Left lung (tissue), 10 donors: ENCODE results near the gene TMC2. TPM values are rescaled to one million over a fixed set of nuclear protein-coding genes. Genes with fewer than 3 reads are reported as not detected.
A peak's percentile ranks its signal among the peaks of the same experiment; 100 is the strongest.

Experiments used
- ATAC-seq: fragments of 200-7000 bp; cut with Tn5 transposase; one replicate; pipeline ENCODE4 v1.9.1; 2020; ENCODE audit warnings: moderate library complexity
- DNase-seq, 4 donors: peaks; one replicate each; pipeline ENCODE4 v3.0.0-alpha.2; 2013 to 2020
- H3K27ac ChIP-seq, 2 donors: fragments of 200-600 bp; sonication (generic) in 1 of 2; one replicate each; pipeline versions ENCODE4 v1.5.0 to v1.8.0; 2020 to 2021
- H3K27me3 ChIP-seq, 2 donors: fragments of 200-600 bp; sonication (generic) in 1 of 2; one replicate each; pipeline versions ENCODE4 v1.5.0 to v1.8.0; 2020 to 2021
- H3K36me3 ChIP-seq, 2 donors: fragments of 200-600 bp; sonication (generic) in 1 of 2; one replicate each; pipeline versions ENCODE4 v1.5.0 to v1.8.0; 2020 to 2021
- H3K4me1 ChIP-seq, 2 donors: fragments of 200-600 bp; one replicate each; pipeline ENCODE4 v1.8.0; 2021
- H3K4me3 ChIP-seq, 2 donors: fragments of 200-600 bp; sonication (generic) in 1 of 2; one replicate each; pipeline versions ENCODE4 v1.5.0 to v1.8.0; 2020 to 2021; ENCODE audit warnings: mild to moderate bottlenecking in 1 of 2
- H3K9me3 ChIP-seq, 2 donors: fragments of 200-600 bp; sonication (generic) in 1 of 2; one replicate each; pipeline versions ENCODE4 v1.5.0 to v1.8.0; 2020 to 2021
- intact Hi-C, 2 donors: fragments of 100-400 bp; cut with DNase I; formaldehyde crosslinking; loops; one replicate each; pipeline versions ENCODE4 v1.11.2 to v1.14.2; 2022
- polyA plus RNA-seq, 6 donors: library from polyadenylated mRNA; unstranded; fragments of 120-200 nt; gene quantifications; one replicate each; pipeline ENCODE4 v1.2.1, GENCODE V29; 2013; ENCODE audit not compliant: insufficient read length in 6 of 6
- total RNA-seq, 2 donors: library from RNA; stranded (reverse); fragmentation: NEBNext Ultra II Directional; extraction: Animal tissue kit (Norgen Biotek cat#: 25700); gene quantifications; one replicate each; pipeline ENCODE4 v1.2.1, GENCODE V29; 2021
- TF ChIP-seq, protein P1 (sequence below), 2 donors: fragments of 200-600 bp; sonication (generic) in 1 of 2; IDR thresholded peaks; one replicate each; pipeline versions ENCODE4 v1.5.0 to v1.8.0; 2021; ENCODE audit warnings: antibody characterized with exemption in 2 of 2
- donor health status: DM: no; HTN: yes; CAD: no.
- donor health status: DM: no; HTN: no; CAD: no.

Gene TMC2
- total and polyA plus RNA-seq, 8 donors: 0.10 to 0.37 (median 0.21) TPM; not detected in 1

DNA sequence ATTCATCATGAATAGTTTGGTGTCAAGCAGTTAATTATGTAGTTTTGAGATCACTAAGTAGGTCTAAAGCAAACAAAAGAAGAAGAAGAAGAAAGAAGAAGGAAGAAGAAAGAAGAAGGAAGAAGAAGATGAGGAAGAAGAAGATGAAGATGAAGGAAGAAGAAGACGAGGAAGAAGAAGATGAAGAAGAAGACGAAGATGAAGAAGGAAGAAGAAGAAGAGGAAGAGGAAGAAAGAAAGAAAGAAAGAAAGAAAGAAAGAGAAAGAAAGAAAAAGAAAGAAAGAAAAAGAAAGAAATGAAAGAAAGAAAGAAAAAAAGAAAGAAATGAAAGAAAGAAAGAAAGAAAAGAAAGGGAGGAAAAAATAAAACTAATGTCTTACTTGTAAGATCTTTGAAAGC, 9.2 kb downstream of the TMC2 start:
- H3K27ac ChIP-seq: no peak overlapping the region
- no peaks in the 10 kb centered on the region for H3K9me3 ChIP-seq
- ATAC-seq (no peak), DNase-seq (no peak)
- no peaks in the 10 kb centered on the region for H3K4me1 ChIP-seq
- H3K36me3 ChIP-seq: no peaks in the 10 kb centered on the region
- TF ChIP-seq, protein P1, sequence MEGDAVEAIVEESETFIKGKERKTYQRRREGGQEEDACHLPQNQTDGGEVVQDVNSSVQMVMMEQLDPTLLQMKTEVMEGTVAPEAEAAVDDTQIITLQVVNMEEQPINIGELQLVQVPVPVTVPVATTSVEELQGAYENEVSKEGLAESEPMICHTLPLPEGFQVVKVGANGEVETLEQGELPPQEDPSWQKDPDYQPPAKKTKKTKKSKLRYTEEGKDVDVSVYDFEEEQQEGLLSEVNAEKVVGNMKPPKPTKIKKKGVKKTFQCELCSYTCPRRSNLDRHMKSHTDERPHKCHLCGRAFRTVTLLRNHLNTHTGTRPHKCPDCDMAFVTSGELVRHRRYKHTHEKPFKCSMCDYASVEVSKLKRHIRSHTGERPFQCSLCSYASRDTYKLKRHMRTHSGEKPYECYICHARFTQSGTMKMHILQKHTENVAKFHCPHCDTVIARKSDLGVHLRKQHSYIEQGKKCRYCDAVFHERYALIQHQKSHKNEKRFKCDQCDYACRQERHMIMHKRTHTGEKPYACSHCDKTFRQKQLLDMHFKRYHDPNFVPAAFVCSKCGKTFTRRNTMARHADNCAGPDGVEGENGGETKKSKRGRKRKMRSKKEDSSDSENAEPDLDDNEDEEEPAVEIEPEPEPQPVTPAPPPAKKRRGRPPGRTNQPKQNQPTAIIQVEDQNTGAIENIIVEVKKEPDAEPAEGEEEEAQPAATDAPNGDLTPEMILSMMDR (IDR thresholded peaks at IDR 0.05): no peak
- peaks cover 4 to 46% of the 10 kb centered on the region in 2 donors for H3K27me3 ChIP-seq
- intact Hi-C loops: no loop called here
- no peak overlapping the region for H3K4me3 ChIP-seq

DNA sequence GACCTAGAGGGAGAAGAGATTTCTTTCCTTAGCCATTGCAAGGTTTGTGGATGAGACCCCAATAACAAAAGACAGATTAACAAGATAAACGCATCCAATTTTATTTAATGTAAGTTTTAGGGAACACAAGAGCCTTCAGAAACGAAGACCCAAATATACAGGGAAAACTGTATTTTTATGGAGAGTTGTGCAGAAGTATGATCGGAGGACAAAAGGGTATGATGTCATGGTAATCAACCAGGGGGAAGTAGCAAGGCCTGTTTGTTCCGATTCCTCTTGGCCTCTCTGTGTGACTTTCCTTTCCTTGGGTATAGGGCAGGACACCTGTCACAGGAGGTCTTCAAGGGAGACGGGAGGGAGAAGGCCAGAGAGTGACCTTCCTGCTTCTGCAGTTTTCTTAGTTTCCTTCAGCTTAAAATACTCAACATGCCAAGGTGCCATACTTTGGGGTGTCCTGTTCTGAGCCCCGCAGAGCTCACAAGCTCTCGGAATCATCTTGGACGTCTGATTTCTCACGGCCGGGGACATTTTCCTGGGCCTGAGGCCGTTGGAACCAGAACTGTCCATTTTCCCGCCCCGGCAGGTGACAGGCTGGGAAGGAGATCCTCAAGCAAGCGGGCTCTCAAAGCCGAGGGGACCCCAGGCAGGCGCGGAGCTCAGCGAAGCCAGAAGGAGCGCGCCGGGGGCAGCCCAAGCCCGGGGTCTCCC, 21.7 kb downstream of the TMC2 start:
- TF ChIP-seq, protein P1 (IDR thresholded peaks at IDR 0.05): no peak
- Histone ChIP-seq H3K27me3 (peaks cover 48 to 97% of the 10 kb centered on the region in 2 donors), H3K9me3 (no peaks in the 10 kb centered on the region), H3K36me3 (no peaks in the 10 kb centered on the region), H3K4me1 (peaks cover 0 to 9% of the 10 kb centered on the region in 2 donors), H3K27ac (no peak overlapping the region), H3K4me3 (no peak overlapping the region)
- intact Hi-C loops: no loop called here
- no peak for ATAC-seq
- DNase-seq: no peak

DNA sequence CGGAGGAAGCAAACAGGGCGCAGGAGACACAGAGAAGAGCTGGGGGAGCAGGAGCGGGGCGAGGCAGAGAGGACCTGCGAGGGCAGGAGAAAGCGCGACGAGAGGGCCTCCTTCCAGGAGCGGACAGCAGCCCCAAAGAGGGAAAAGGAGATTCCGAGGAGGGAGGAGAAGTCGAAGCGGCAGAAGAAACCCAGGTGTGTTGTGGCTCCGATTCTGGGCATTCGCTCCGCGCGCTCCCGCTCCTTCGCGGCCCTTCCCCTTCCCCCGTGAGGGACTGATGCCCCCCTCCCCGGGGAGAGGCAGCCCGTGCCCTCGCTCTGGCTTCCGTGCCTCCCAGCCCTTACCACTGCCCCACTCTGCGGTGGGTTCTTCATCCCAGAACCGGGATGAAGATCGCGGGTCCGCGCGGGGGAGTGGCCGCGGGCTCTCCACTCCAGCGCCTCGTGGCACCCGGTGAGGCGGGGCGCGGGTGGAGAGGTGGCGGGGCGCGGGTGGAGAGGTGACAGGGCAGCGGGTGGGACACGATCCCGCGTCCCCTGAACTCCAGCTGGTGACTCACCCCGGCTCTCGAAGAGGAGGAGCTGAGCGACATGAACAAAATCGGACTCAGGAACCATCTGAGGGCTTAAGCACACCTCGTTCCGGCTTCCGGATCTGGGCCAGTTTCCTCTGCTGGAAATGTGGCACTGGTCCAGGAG, 22.4 kb downstream of the TMC2 start:
- ATAC-seq: no peak
- no peaks in the 10 kb centered on the region for H3K9me3 ChIP-seq
- no peaks in the 10 kb centered on the region for H3K36me3 ChIP-seq
- H3K4me1 ChIP-seq: peaks cover 0 to 9% of the 10 kb centered on the region in 2 donors
- TF ChIP-seq, protein P1 (IDR thresholded peaks at IDR 0.05): no peak
- H3K27me3 ChIP-seq: peaks cover 45 to 98% of the 10 kb centered on the region in 2 donors
- H3K4me3 ChIP-seq: no peak overlapping the region
- H3K27ac ChIP-seq: no peak overlapping the region
- peak in 1 of 4 donors; percentile 75 for DNase-seq
- intact Hi-C loops: no loop called here

DNA sequence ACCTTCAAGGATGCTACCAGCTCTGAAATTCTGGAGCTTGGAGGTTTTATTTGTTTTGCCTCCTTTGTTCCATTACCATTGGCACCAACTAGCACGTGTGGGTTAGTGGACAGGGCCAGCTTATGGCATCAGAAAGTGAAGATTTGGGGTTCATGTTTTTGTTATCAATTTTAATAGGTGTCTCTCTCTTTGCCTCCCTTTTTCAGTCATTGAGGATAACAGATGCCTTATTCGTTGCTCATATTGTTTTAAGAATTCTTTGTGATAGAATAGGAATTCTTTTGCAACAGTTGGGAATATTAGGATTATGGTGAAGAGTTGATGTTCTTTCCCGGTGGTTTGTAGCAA, 22.9 kb downstream of the TMC2 start:
- Histone ChIP-seq H3K27ac (no peak overlapping the region), H3K4me3 (no peak overlapping the region), H3K27me3 (peaks cover 45 to 96% of the 10 kb centered on the region in 2 donors), H3K36me3 (no peaks in the 10 kb centered on the region), H3K9me3 (no peaks in the 10 kb centered on the region), H3K4me1 (peaks cover 0 to 9% of the 10 kb centered on the region in 2 donors)
- no peak for ATAC-seq
- intact Hi-C loops: no loop called here
- TF ChIP-seq, protein P1 (IDR thresholded peaks at IDR 0.05): no peak
- no peak for DNase-seq

DNA sequence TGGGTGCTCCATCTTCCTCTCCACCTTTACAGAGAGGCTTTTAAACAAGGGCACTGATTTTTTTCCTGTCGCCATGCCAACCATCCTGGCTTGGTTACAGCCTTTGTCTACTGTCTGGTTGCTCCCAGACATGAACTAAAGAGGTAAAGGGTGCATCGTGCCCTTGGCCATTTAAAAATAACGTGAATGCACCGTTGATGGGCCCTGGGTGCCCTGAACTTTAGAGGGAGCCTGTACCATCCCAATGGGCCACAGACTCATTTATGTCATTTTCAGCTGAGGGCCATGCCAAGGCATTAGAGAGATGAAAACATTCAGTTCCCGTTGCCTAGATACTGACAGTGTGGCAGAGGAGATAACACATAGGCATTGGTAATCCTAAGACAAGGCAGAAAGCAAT, 23.3 kb downstream of the TMC2 start:
- Histone ChIP-seq H3K4me1 (peaks cover 0 to 9% of the 10 kb centered on the region in 2 donors), H3K9me3 (no peaks in the 10 kb centered on the region), H3K36me3 (no peaks in the 10 kb centered on the region), H3K4me3 (no peak overlapping the region), H3K27ac (no peak overlapping the region), H3K27me3 (peaks cover 45 to 97% of the 10 kb centered on the region in 2 donors)
- DNase-seq (no peak), ATAC-seq (no peak)
- intact Hi-C loops: no loop called here
- TF ChIP-seq, protein P1 (IDR thresholded peaks at IDR 0.05): no peak
